HepG2 (cell line): Measurements from ENCODE around the gene IL6ST. TPM values are rescaled to one million over a fixed set of nuclear protein-coding genes. Genes with fewer than 3 reads are reported as not detected.

Source experiments
- IKZF5 ChIP-seq: IDR thresholded peaks from 2 replicates; pipeline ENCODE4 v1.6.1; 2018; ENCODE audit warnings: missing genetic modification reagents, mild to moderate bottlenecking, missing compliant biosample characterization
- KDM5A ChIP-seq: fragments of 200-600 bp; sonication (generic); IDR thresholded peaks from 2 replicates; pipeline ENCODE4 v1.7.0; 2018; ENCODE audit warnings: antibody characterized with exemption, mild to moderate bottlenecking, low read length, borderline replicate concordance
- MAFG ChIP-seq: sonication (generic); formaldehyde crosslinking; IDR thresholded peaks from 2 replicates; pipeline ENCODE4 v1.5.1; 2020; ENCODE audit warnings: mild to moderate bottlenecking, missing genetic modification reagents
- PAXIP1 ChIP-seq: sonication (generic); formaldehyde crosslinking; conservative IDR thresholded peaks from 2 replicates; pipeline ENCODE4 v1.4.0; 2020; ENCODE audit warnings: mild to moderate bottlenecking, missing genetic modification reagents, moderate library complexity
- PCBP2 ChIP-seq: fragments of 200-400 bp; formaldehyde crosslinking; optimal IDR thresholded peaks from 2 replicates; pipeline ENCODE3; 2018; ENCODE audit warnings: low read length, low read depth; ENCODE audit not compliant: poor library complexity, severe bottlenecking
- POGK ChIP-seq: sonication (generic); formaldehyde crosslinking; conservative IDR thresholded peaks from 2 replicates; pipeline ENCODE4 v1.8.0; 2022; ENCODE audit warnings: mild to moderate bottlenecking, moderate library complexity, missing genetic modification reagents
- PRMT3 ChIP-seq: sonication (generic); formaldehyde crosslinking; IDR thresholded peaks from 2 replicates; pipeline ENCODE4 v1.8.1; 2022; ENCODE audit warnings: low read depth, mild to moderate bottlenecking, moderate library complexity, missing genetic modification reagents, borderline replicate concordance
- TEF ChIP-seq: sonication (generic); formaldehyde crosslinking; IDR thresholded peaks from 2 replicates; pipeline ENCODE4 v1.5.0; 2020; ENCODE audit warnings: missing genetic modification reagents
- ZBTB42 ChIP-seq: sonication (generic); formaldehyde crosslinking; IDR thresholded peaks from 2 replicates; pipeline ENCODE4 v1.5.0; 2020; ENCODE audit warnings: mild to moderate bottlenecking, missing genetic modification reagents
- ZFP36L1 ChIP-seq: sonication (generic); formaldehyde crosslinking; IDR thresholded peaks from 2 replicates; pipeline ENCODE4 v1.8.0; 2022; ENCODE audit warnings: mild to moderate bottlenecking, missing genetic modification reagents, moderate library complexity
- ZNF274 ChIP-seq: sonication (generic); formaldehyde crosslinking; IDR thresholded peaks from 2 replicates; pipeline ENCODE4 v1.5.1; 2020; ENCODE audit warnings: mild to moderate bottlenecking, missing genetic modification reagents
- ZNF354B ChIP-seq: sonication (generic); formaldehyde crosslinking; IDR thresholded peaks from 2 replicates; pipeline ENCODE4 v1.8.0; 2022; ENCODE audit warnings: mild to moderate bottlenecking, missing genetic modification reagents
- ZNF512B ChIP-seq: sonication (generic); formaldehyde crosslinking; IDR thresholded peaks from 2 replicates; pipeline ENCODE4 v1.5.1; 2020; ENCODE audit warnings: missing genetic modification reagents, mild to moderate bottlenecking, borderline replicate concordance
- ZNF619 ChIP-seq: sonication (generic); formaldehyde crosslinking; IDR thresholded peaks from 2 replicates; pipeline ENCODE4 v1.4.0; 2020; ENCODE audit warnings: mild to moderate bottlenecking, missing genetic modification reagents
- ZZZ3 ChIP-seq: sonication (generic); formaldehyde crosslinking; IDR thresholded peaks from 2 replicates; pipeline ENCODE4 v1.4.0; 2020; ENCODE audit warnings: missing genetic modification reagents, mild to moderate bottlenecking, borderline replicate concordance
- polyA plus RNA-seq, 8 experiments: library from polyadenylated mRNA; depleted of rRNA in 3 of 8; stranded (reverse) in 7 of 8; unstranded in 1 of 8; fragments of >200 nt; fragmentation: Illumina TruSeq in 4 of 8; extraction: Trizol in 4 of 8; gene quantifications; 2 replicates each; pipeline versions ENCODE4 v1.2.1 to v1.2.3, GENCODE V29; 2011 to 2016; ENCODE audit warnings: low read depth in 4 of 8, missing spikeins in 1 of 8, mixed read lengths in 1 of 8; ENCODE audit not compliant: insufficient read depth in 1 of 8
- total RNA-seq, 5 experiments: library from RNA; depleted of rRNA; stranded (reverse); fragments of >200 nt; fragmentation: Illumina TruSeq; extraction: Trizol; gene quantifications; 2 replicates each; pipeline ENCODE4 v1.2.3, GENCODE V29; 2016; ENCODE audit warnings: low read depth in 1 of 5
- TF ChIP-seq, protein P1 (sequence below): sonication (generic); formaldehyde crosslinking; conservative IDR thresholded peaks from 2 replicates; pipeline ENCODE4 v1.8.0; 2022; ENCODE audit warnings: low read depth, missing genetic modification reagents

IL6ST gene
- total and polyA plus RNA-seq, 2 of the 13 experiments (the other 11 are each of a cell fraction or from before 2014, with no cell fraction given): 66.6 to 166 TPM

DNA sequence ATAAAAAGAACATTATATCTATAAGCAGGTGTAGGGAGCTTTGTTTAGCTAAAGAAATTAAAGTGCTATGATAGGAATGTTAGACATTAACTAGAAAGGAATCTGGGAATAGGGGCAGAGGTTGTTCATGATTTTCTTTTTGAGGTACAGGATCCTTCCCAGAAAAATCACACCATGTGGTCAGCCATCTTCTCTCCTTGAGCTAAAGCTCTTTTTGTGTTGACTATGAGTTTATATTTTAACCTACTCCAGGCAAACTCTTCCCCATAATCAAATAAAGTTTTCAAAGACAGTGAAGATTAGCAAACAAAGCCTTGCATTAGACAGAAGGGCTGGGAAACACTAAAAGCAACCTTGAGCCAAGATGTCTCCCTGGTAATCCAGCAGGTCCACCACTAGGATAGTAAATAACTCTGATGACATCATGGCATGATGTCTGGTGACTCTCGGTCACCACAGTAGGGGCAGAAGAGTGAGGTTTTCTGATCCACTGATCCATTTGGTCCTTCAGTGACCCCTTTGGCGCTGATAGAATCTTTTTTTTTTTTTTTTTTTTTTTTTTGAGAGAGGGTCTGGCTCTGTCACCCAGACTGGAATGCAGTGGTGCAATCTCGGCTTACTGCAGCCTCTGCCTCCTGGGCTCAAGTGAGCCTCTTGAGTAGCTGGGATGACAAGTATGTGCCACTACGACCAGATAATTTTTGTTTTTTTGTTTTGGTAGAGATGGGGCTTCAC is 30.6 kb upstream of the IL6ST start (continued):
- TF ChIP-seq PAXIP1 (CRISPR knock-in tag) (peak; percentile 94), ZFP36L1 (CRISPR knock-in tag) (no peak), MAFG (CRISPR knock-in tag) (no peak), ZNF354B (CRISPR knock-in tag) (no peak), IKZF5 (CRISPR knock-in tag) (peak; percentile 67; the same call in 1 of the 2 replicates), KDM5A (no peak), ZNF512B (CRISPR knock-in tag) (no peak), PCBP2 (no peak), PRMT3 (CRISPR knock-in tag) (no peak), ZNF274 (no peak), POGK (CRISPR knock-in tag) (no peak), TEF (no peak; the same call in 1 of the 2 replicates), ZZZ3 (CRISPR knock-in tag) (no peak), ZBTB42 (CRISPR knock-in tag) (no peak), ZNF619 (CRISPR knock-in tag) (no peak)
- TF ChIP-seq, protein P1, sequence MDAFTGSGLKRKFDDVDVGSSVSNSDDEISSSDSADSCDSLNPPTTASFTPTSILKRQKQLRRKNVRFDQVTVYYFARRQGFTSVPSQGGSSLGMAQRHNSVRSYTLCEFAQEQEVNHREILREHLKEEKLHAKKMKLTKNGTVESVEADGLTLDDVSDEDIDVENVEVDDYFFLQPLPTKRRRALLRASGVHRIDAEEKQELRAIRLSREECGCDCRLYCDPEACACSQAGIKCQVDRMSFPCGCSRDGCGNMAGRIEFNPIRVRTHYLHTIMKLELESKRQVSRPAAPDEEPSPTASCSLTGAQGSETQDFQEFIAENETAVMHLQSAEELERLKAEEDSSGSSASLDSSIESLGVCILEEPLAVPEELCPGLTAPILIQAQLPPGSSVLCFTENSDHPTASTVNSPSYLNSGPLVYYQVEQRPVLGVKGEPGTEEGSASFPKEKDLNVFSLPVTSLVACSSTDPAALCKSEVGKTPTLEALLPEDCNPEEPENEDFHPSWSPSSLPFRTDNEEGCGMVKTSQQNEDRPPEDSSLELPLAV (CRISPR knock-in tag): no peak
